Liver (tissue), 9 donors: ENCODE data around the gene PTPN18. TPM values are rescaled to one million over a fixed set of nuclear protein-coding genes. Genes with fewer than 3 reads are reported as not detected.

Source experiments
- DNase-seq: peaks from one replicate; pipeline ENCODE4 v3.0.0-alpha.2; 2017; ENCODE audit warnings: low spot score
- H3K27ac ChIP-seq, 2 donors: one replicate each; pipeline ENCODE4 v1.7.0; 2013; ENCODE audit warnings: inconsistent platforms in 2 of 2, low read length in 2 of 2, control low read depth in 1 of 2, low read depth in 1 of 2, mild to moderate bottlenecking in 1 of 2
- H3K27me3 ChIP-seq, 4 donors: one replicate each; pipeline versions ENCODE4 v1.6.1 to v1.7.0; 2013; ENCODE audit warnings: low read length in 3 of 4, inconsistent platforms in 1 of 4, mild to moderate bottlenecking in 1 of 4, moderate library complexity in 1 of 4; ENCODE audit not compliant: control insufficient read depth in 4 of 4, insufficient read depth in 4 of 4
- H3K36me3 ChIP-seq, 4 donors: one replicate each; pipeline versions ENCODE4 v1.6.1 to v1.7.0; 2013; ENCODE audit warnings: low read length in 3 of 4, mild to moderate bottlenecking in 3 of 4, low read depth in 1 of 4, moderate library complexity in 1 of 4; ENCODE audit not compliant: control insufficient read depth in 4 of 4, insufficient read depth in 3 of 4
- H3K4me1 ChIP-seq, 4 donors: one replicate each; pipeline versions ENCODE4 v1.6.1 to v1.7.0; 2013; ENCODE audit warnings: low read length in 3 of 4, mild to moderate bottlenecking in 3 of 4, moderate library complexity in 1 of 4; ENCODE audit not compliant: control insufficient read depth in 4 of 4, insufficient read depth in 4 of 4
- H3K4me3 ChIP-seq, 3 donors: one replicate each; pipeline versions ENCODE4 v1.6.1 to v1.7.0; 2013; ENCODE audit warnings: low read length in 3 of 3, control low read depth in 1 of 3, low read depth in 1 of 3, mild to moderate bottlenecking in 1 of 3
- H3K9ac ChIP-seq, 2 donors: one replicate each; pipeline ENCODE4 v1.7.0; 2013; ENCODE audit warnings: low read length in 2 of 2, mild to moderate bottlenecking in 2 of 2, moderate library complexity in 2 of 2, control low read depth in 1 of 2, low read depth in 1 of 2
- H3K9me3 ChIP-seq, 4 donors: one replicate each; pipeline versions ENCODE4 v1.6.1 to v1.7.0; 2013; ENCODE audit warnings: low read length in 3 of 4; ENCODE audit not compliant: control insufficient read depth in 4 of 4
- ATF3 ChIP-seq: IDR thresholded peaks from 2 replicates; pipeline ENCODE4 v1.6.1; 2016; ENCODE audit warnings: antibody characterized with exemption
- CTCF ChIP-seq: fragments of 150-350 bp; IDR thresholded peaks from 2 replicates; pipeline ENCODE4 v1.5.1; 2017; ENCODE audit warnings: improper control_type of control experiment, low read depth, low read length; ENCODE audit not compliant: missing input control
- EGR1 ChIP-seq, 2 donors: IDR thresholded peaks; 2 replicates each; pipeline ENCODE4 v1.6.1; 2016 to 2018; ENCODE audit warnings: antibody characterized with exemption in 2 of 2, low read depth in 2 of 2
- FOXA1 ChIP-seq: IDR thresholded peaks from 2 replicates; pipeline ENCODE4 v1.6.1; 2016; ENCODE audit warnings: antibody characterized with exemption
- GABPA ChIP-seq, 2 donors: IDR thresholded peaks in 1 of 2; conservative IDR thresholded peaks in 1 of 2; 2 replicates each; pipeline ENCODE4 v1.6.1; 2016; ENCODE audit warnings: antibody characterized with exemption in 2 of 2, mild to moderate bottlenecking in 1 of 2, moderate library complexity in 1 of 2
- HNF4G ChIP-seq: IDR thresholded peaks from 2 replicates; pipeline ENCODE4 v1.6.1; 2016; ENCODE audit warnings: antibody characterized with exemption
- MAX ChIP-seq: IDR thresholded peaks from 2 replicates; pipeline ENCODE4 v1.6.1; 2016; ENCODE audit warnings: antibody characterized with exemption
- NR2F2 ChIP-seq: IDR thresholded peaks from 2 replicates; pipeline ENCODE4 v1.6.1; 2016; ENCODE audit warnings: antibody characterized with exemption
- REST ChIP-seq: IDR thresholded peaks from 2 replicates; pipeline ENCODE4 v1.6.1; 2016; ENCODE audit warnings: antibody characterized with exemption, mild to moderate bottlenecking
- RXRA ChIP-seq, 2 donors: IDR thresholded peaks; 2 replicates each; pipeline ENCODE4 v1.6.1; 2017 to 2018; ENCODE audit warnings: antibody characterized with exemption in 2 of 2, mild to moderate bottlenecking in 1 of 2
- YY1 ChIP-seq: IDR thresholded peaks from 2 replicates; pipeline ENCODE4 v1.6.1; 2016; ENCODE audit warnings: antibody characterized with exemption, mild to moderate bottlenecking
- ZBTB33 ChIP-seq: IDR thresholded peaks from 2 replicates; pipeline ENCODE4 v1.6.1; 2016; ENCODE audit warnings: antibody characterized with exemption
- WGBS: extraction: QIAGEN DNeasy Blood & Tissue Kit; methylation state at CpG from one replicate; pipeline ENCODE4 v1.1.7; 2013; 5-methylcytosine and 5-hydroxymethylcytosine counted together
- polyA plus RNA-seq, 2 donors: library from polyadenylated mRNA; stranded (reverse) in 1 of 2; unstranded in 1 of 2; fragments of 200-250 nt in 1 of 2; fragments of >200 nt in 1 of 2; fragmentation: Nextera tagmentation in 1 of 2; extraction: Ambion mirVana in 1 of 2; gene quantifications; one replicate each; pipeline versions ENCODE4 v1.2.1 to v1.2.3, GENCODE V29; 2013 to 2015
- total RNA-seq, 2 donors: library from RNA; depleted of rRNA; stranded (reverse); fragments of >200 nt; gene quantifications; one replicate each; pipeline ENCODE4 v1.2.3, GENCODE V29; 2014
- donor health status: healthy.
- donor health status: healthy.
- donor health status: healthy.
- donor health status: healthy.
- donor health status: healthy.

The PTPN18 gene
- total and polyA plus RNA-seq, 4 donors, result 14.0 to 28.6 (median 16.7) TPM

- no peak for TF ChIP-seq MAX
- TF ChIP-seq CTCF, result no peak
- TF ChIP-seq ZBTB33, result no peak
- TF ChIP-seq ATF3, result no peak
- TF ChIP-seq REST, result no peak
- no peak for TF ChIP-seq YY1
- TF ChIP-seq HNF4G, result no peak
- TF ChIP-seq FOXA1, result no peak
- no peak for TF ChIP-seq GABPA (IDR thresholded peaks at IDR 0.05 in 1 of 2, conservative IDR thresholded peaks at IDR 0.05 in 1 of 2)
- no peak for TF ChIP-seq EGR1 (IDR thresholded peaks at IDR 0.05; ENCODE audit: low read depth in 2 of 2)
- Histone ChIP-seq H3K9ac (peak overlapping the region; percentile 10 to 56), H3K27me3 (no peaks in the 10 kb centered on the region), H3K27ac (peak overlapping the region; percentile 78 to 83), H3K36me3 (peaks cover 8 to 29% (median 28%) of the 10 kb centered on the region in 4 donors), H3K9me3 (no peaks in the 10 kb centered on the region), H3K4me3 (peak overlapping the region; percentile 73 to 92 (median 88)), H3K4me1 (peaks cover 3 to 17% (median 11%) of the 10 kb centered on the region in 4 donors)
- DNase-seq, result no peak
- 3% methylated on average over 24 of the region's 24 CpGs for WGBS
These were observed 14.3 kb upstream of the PTPN18 start for GRCh38 chr2:130341562-130342019.

- H3K9me3 ChIP-seq, result no peaks in the 10 kb centered on the region
- peak overlapping the region; percentile 73 to 92 (median 88) for H3K4me3 ChIP-seq
- peaks cover 12 to 33% (median 33%) of the 10 kb centered on the region in 4 donors for H3K36me3 ChIP-seq
- peak; percentile 83 for DNase-seq
- WGBS, result under 1% methylated on average over 24 of the region's 24 CpGs
- peaks cover 3 to 17% (median 11%) of the 10 kb centered on the region in 4 donors for H3K4me1 ChIP-seq
- peak overlapping the region; percentile 78 to 83 for H3K27ac ChIP-seq
- TF ChIP-seq FOXA1 (no peak), REST (peak; percentile 10), RXRA (IDR thresholded peaks at IDR 0.05) (peak; percentile 7 to 49), NR2F2 (no peak)
- no peaks in the 10 kb centered on the region for H3K27me3 ChIP-seq
- peak overlapping the region; percentile 10 to 64 for H3K9ac ChIP-seq
These were observed 13.8 kb upstream of the PTPN18 start for GRCh38 chr2:130342020-130342532.
